ENCODE measurements around the gene NPC1L1.
"Not testable (repeated sequence)": the region's sequence is repeated elsewhere in the genome, so short reads cannot be mapped to it uniquely, and the experiment has no call there.

The NPC1L1 gene

GRCh38 chr7:44565795-44566559 lies 24.8 kb upstream of the NPC1L1 start:
- DNase-seq, result no peak

- peak; percentile 20 for DNase-seq
Measured at GRCh38 chr7:44565097-44565794, 24.1 kb upstream of the NPC1L1 start.

GRCh38 chr7:44564606-44565005 lies 23.5 kb upstream of the NPC1L1 start:
- no peak for DNase-seq

- no peak for DNase-seq
Measured at GRCh38 chr7:44563171-44563679, 22.1 kb upstream of the NPC1L1 start.

GRCh38 chr7:44562622-44562962 lies 21.5 kb upstream of the NPC1L1 start:
- DNase-seq, result not testable (repeated sequence)

- DNase-seq, result no peak
Measured at GRCh38 chr7:44561962-44562621, 21.0 kb upstream of the NPC1L1 start.

GRCh38 chr7:44561481-44561880 lies 20.4 kb upstream of the NPC1L1 start:
- DNase-seq, result no peak

- DNase-seq, result no peak
Measured at GRCh38 chr7:44559485-44559884, 18.4 kb upstream of the NPC1L1 start.

GRCh38 chr7:44557485-44557884 lies 16.4 kb upstream of the NPC1L1 start:
- no peak for DNase-seq

- no peak for DNase-seq
Measured at GRCh38 chr7:44555350-44555749, 14.2 kb upstream of the NPC1L1 start.

GRCh38 chr7:44552473-44553005 lies 11.4 kb upstream of the NPC1L1 start:
- not testable (repeated sequence) for DNase-seq

- DNase-seq, result no peak
Measured at GRCh38 chr7:44549457-44549856, 8.3 kb upstream of the NPC1L1 start.

GRCh38 chr7:44548893-44549292 lies 7.8 kb upstream of the NPC1L1 start:
- no peak for DNase-seq

GRCh38 chr7:44547536-44548231 lies 6.6 kb upstream of the NPC1L1 start:
- no peak for DNase-seq

GRCh38 chr7:44541876-44542610 lies 913 bp upstream of the NPC1L1 start:
- no peak for DNase-seq

GRCh38 chr7:44540592-44541027 lies 520 bp downstream of the NPC1L1 start:
- no peak for DNase-seq

- no peak for DNase-seq
Measured at GRCh38 chr7:44539669-44540506, 1.2 kb downstream of the NPC1L1 start.

- no peak for DNase-seq
Measured at GRCh38 chr7:44538798-44539668, 2.1 kb downstream of the NPC1L1 start.

GRCh38 chr7:44538093-44538797 lies 2.9 kb downstream of the NPC1L1 start:
- no peak for DNase-seq

All from NCI-H1092 treated with DMSO at 0.1 percent for 48 hours (cell line).